A549 (cell line): ENCODE data around the gene NCOA1. TPM values are rescaled to one million over a fixed set of nuclear protein-coding genes. Genes with fewer than 3 reads are reported as not detected.
A peak's percentile ranks its signal among the peaks of the same experiment; 100 is the strongest.
"Not testable (repeated sequence)": the region's sequence is repeated elsewhere in the genome, so short reads cannot be mapped to it uniquely, and the experiment has no call there.

Experiments
- ATAC-seq, 2 experiments: fragments of 200-7000 bp in 1 of 2; fragments of >200 bp in 1 of 2; cut with Nextera tagmentation in 1 of 2; cut with Tn5 transposase in 1 of 2; 3 replicates each; pipeline versions ENCODE4 v1.8.0 to v1.9.1; 2018 to 2020; ENCODE audit warnings: mild to moderate bottlenecking in 1 of 2, moderate library complexity in 1 of 2
- CTCF ChIA-PET: fragments of 300-600 bp; sonication (Branson Sonifier 250); formaldehyde crosslinking; extraction: SDS; loops from one replicate; lab custom pipeline; 2021; ENCODE audit warnings: antibody characterized with exemption, inconsistent platforms; lab: Yijun Ruan, JAX
- POLR2A ChIA-PET: fragments of 350-600 bp; formaldehyde crosslinking; extraction: SDS; loops from one replicate; lab custom pipeline; 2021; ENCODE audit warnings: antibody characterized with exemption, inconsistent platforms; lab: Yijun Ruan, JAX
- DNase-seq, 2 experiments: peaks; one replicate each; pipeline versions ENCODE4 v3.0.0 to v3.0.0-alpha.2; 2011 to 2016; ENCODE audit warnings: low read depth in 1 of 2, low spot score in 1 of 2
- FAIRE-seq: peaks from 2 replicates; lab custom pipeline; 2011; peaks lifted over from hg19 to GRCh38; lab: Jason Lieb, UNC
- H3K27ac ChIP-seq, 2 experiments: fragments of >200 bp; sonication (Bioruptor Twin); formaldehyde crosslinking; 3 replicates each; pipeline ENCODE4 v1.5.1; 2016 to 2017
- H3K4me1 ChIP-seq: fragments of >200 bp; sonication (Bioruptor Twin); formaldehyde crosslinking; 3 replicates; pipeline ENCODE4 v1.6.1; 2016
- H3K4me2 ChIP-seq: fragments of >200 bp; sonication (Bioruptor Twin); formaldehyde crosslinking; 3 replicates; pipeline ENCODE4 v1.6.1; 2016
- H3K4me3 ChIP-seq: fragments of >200 bp; sonication (Bioruptor Twin); formaldehyde crosslinking; 3 replicates; pipeline ENCODE4 v1.5.1; 2016
- H3K9me3 ChIP-seq: fragments of >200 bp; sonication (Bioruptor Twin); formaldehyde crosslinking; 3 replicates; pipeline ENCODE4 v1.6.1; 2016
- CBX2 ChIP-seq: fragments of 200-600 bp; sonication (generic); IDR thresholded peaks from 2 replicates; pipeline ENCODE4 v1.6.1; 2016; ENCODE audit warnings: low read depth, mild to moderate bottlenecking, borderline replicate concordance
- CBX8 ChIP-seq: fragments of 200-600 bp; sonication (generic); IDR thresholded peaks from 2 replicates; pipeline ENCODE4 v1.6.1; 2016
- CEBPB ChIP-seq, 2 experiments: fragments of >200 bp in 1 of 2; sonication (Bioruptor Twin) in 1 of 2; formaldehyde crosslinking in 1 of 2; IDR thresholded peaks; 2 replicates each; pipeline ENCODE4 v1.6.1; 2012 to 2016
- CHD4 ChIP-seq: fragments of 200-600 bp; sonication (generic); IDR thresholded peaks from 2 replicates; pipeline ENCODE4 v1.6.1; 2016; ENCODE audit warnings: antibody characterized with exemption, mild to moderate bottlenecking, borderline replicate concordance
- CTCF ChIP-seq: fragments of >200 bp; sonication (Bioruptor Twin); formaldehyde crosslinking; IDR thresholded peaks from 3 replicates; pipeline ENCODE4 v1.5.1; 2016
- ESRRA ChIP-seq: fragments of 150-350 bp; IDR thresholded peaks from 2 replicates; pipeline ENCODE4 v1.6.1; 2014; ENCODE audit warnings: mild to moderate bottlenecking, low read length, borderline replicate concordance
- FOSB ChIP-seq: fragments of 250-450 bp; sonication (Bioruptor Pico); IDR thresholded peaks from 2 replicates; pipeline ENCODE4 v1.5.0; 2020; ENCODE audit warnings: mild to moderate bottlenecking, moderate library complexity
- HEYL ChIP-seq: fragments of 250-450 bp; sonication (Bioruptor Pico); IDR thresholded peaks from 2 replicates; pipeline ENCODE4 v1.8.0; 2021; ENCODE audit warnings: mild to moderate bottlenecking, moderate library complexity
- HOXA7 ChIP-seq: fragments of 250-450 bp; sonication (Bioruptor Pico); IDR thresholded peaks from 2 replicates; pipeline ENCODE4 v1.5.0; 2020; ENCODE audit warnings: mild to moderate bottlenecking, moderate library complexity
- HOXB5 ChIP-seq: fragments of 250-450 bp; sonication (Bioruptor Pico); IDR thresholded peaks from 2 replicates; pipeline ENCODE4 v1.5.0; 2020; ENCODE audit warnings: mild to moderate bottlenecking, moderate library complexity
- JUN ChIP-seq, 2 experiments: fragments of >200 bp; sonication (Bioruptor Twin); formaldehyde crosslinking; IDR thresholded peaks; 2 replicates in 1 of 2; 3 replicates in 1 of 2; pipeline ENCODE4 v1.6.1; 2016 to 2017
- JUNB ChIP-seq: fragments of >200 bp; sonication (Bioruptor Twin); formaldehyde crosslinking; IDR thresholded peaks from 2 replicates; pipeline ENCODE4 v1.6.1; 2016
- MAZ ChIP-seq: fragments of 150-350 bp; IDR thresholded peaks from 2 replicates; pipeline ENCODE4 v1.6.1; 2014; ENCODE audit warnings: antibody characterized with exemption, low read depth, low read length, borderline replicate concordance
- RNF2 ChIP-seq: fragments of 200-600 bp; sonication (generic); IDR thresholded peaks from 2 replicates; pipeline ENCODE4 v1.6.1; 2016; ENCODE audit warnings: low read depth, mild to moderate bottlenecking, antibody characterized with exemption, moderate library complexity, borderline replicate concordance
- ZC3H11A ChIP-seq: fragments of 450-650 bp; IDR thresholded peaks from 2 replicates; pipeline ENCODE4 v1.6.1; 2014; ENCODE audit warnings: antibody characterized with exemption, mild to moderate bottlenecking
- WGBS: methylation state at CpG from one replicate; pipeline ENCODE4 v1.1.6; 2017; ENCODE audit errors: missing lambda C conversion rate; 5-methylcytosine and 5-hydroxymethylcytosine counted together
- polyA plus RNA-seq, 4 experiments: library from polyadenylated mRNA; depleted of rRNA in 3 of 4; stranded (reverse); fragments of >200 nt; fragmentation: RNase III in 1 of 4; extraction: RNeasy Plus Mini Kit Qiagen cat#74134 plus additional on column Dnase treatment in 1 of 4; gene quantifications; 2 replicates in 3 of 4; 3 replicates in 1 of 4; pipeline ENCODE4 v1.2.3, GENCODE V29; 2011 to 2017
- TF ChIP-seq, protein P1 (sequence below): fragments of >200 bp; sonication (Bioruptor Twin); formaldehyde crosslinking; IDR thresholded peaks from 2 replicates; pipeline ENCODE4 v1.6.1; 2016
- TF ChIP-seq, protein P2 (sequence below): fragments of 200-600 bp; sonication (generic); IDR thresholded peaks from 2 replicates; pipeline ENCODE4 v1.6.1; 2016; ENCODE audit warnings: antibody characterized with exemption, mild to moderate bottlenecking, moderate library complexity

Gene NCOA1
- polyA plus RNA-seq, 2 of the 4 experiments (the other 2 are of a cell fraction): 7.6 to 29.9 TPM

- CTCF ChIA-PET: interaction anchor here (1.2 to 2.2 kb wide), 2 partner anchors 9 to 12 kb away, joined by 3 to 6 read pairs; no protein-coding TSS in a partner anchor
- FAIRE-seq: no peak
- no peaks in the 10 kb centered on the region for H3K4me1 ChIP-seq
- no peaks in the 10 kb centered on the region for H3K9me3 ChIP-seq
- POLR2A ChIA-PET: interaction anchor here (0.6 kb wide), 1 partner anchor 10 kb away, joined by 3 read pairs; no protein-coding TSS in a partner anchor
- H3K4me2 ChIP-seq: no peak overlapping the region
- TF ChIP-seq CBX8 (no peak), HOXB5 (CRISPR knock-in tag) (no peak), FOSB (CRISPR knock-in tag) (no peak), HOXA7 (CRISPR knock-in tag) (no peak), HEYL (CRISPR knock-in tag) (no peak), CEBPB (IDR thresholded peaks at IDR 0.05) (no peak), CBX2 (no peak), MAZ (no peak), CTCF (no peak), JUN (IDR thresholded peaks at IDR 0.05) (no peak), ZC3H11A (no peak), ESRRA (no peak), CHD4 (no peak), RNF2 (no peak), JUNB (no peak)
- TF ChIP-seq, protein P1, sequence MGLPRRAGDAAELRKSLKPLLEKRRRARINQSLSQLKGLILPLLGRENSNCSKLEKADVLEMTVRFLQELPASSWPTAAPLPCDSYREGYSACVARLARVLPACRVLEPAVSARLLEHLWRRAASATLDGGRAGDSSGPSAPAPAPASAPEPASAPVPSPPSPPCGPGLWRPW: no peak
- TF ChIP-seq, protein P2, sequence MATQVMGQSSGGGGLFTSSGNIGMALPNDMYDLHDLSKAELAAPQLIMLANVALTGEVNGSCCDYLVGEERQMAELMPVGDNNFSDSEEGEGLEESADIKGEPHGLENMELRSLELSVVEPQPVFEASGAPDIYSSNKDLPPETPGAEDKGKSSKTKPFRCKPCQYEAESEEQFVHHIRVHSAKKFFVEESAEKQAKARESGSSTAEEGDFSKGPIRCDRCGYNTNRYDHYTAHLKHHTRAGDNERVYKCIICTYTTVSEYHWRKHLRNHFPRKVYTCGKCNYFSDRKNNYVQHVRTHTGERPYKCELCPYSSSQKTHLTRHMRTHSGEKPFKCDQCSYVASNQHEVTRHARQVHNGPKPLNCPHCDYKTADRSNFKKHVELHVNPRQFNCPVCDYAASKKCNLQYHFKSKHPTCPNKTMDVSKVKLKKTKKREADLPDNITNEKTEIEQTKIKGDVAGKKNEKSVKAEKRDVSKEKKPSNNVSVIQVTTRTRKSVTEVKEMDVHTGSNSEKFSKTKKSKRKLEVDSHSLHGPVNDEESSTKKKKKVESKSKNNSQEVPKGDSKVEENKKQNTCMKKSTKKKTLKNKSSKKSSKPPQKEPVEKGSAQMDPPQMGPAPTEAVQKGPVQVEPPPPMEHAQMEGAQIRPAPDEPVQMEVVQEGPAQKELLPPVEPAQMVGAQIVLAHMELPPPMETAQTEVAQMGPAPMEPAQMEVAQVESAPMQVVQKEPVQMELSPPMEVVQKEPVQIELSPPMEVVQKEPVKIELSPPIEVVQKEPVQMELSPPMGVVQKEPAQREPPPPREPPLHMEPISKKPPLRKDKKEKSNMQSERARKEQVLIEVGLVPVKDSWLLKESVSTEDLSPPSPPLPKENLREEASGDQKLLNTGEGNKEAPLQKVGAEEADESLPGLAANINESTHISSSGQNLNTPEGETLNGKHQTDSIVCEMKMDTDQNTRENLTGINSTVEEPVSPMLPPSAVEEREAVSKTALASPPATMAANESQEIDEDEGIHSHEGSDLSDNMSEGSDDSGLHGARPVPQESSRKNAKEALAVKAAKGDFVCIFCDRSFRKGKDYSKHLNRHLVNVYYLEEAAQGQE: no peak
- TF ChIP-seq, all 56 proteins: peak for 0
- DNase-seq: no peak
- H3K27ac ChIP-seq: no peak overlapping the region
- no peak overlapping the region for H3K4me3 ChIP-seq
- ATAC-seq: 0 out of 6 replicates have a peak, but pooled peaks of 1 of the 2 experiments have one; percentile 24
- WGBS: 65% methylated on average over 7 of the region's 7 CpGs
Observed at GRCh38 chr2:24466871-24467870, 23.9 kb upstream of the NCOA1 start.

GRCh38 chr2:24468453-24468852 is 22.6 kb upstream of the NCOA1 start:
- FAIRE-seq, ATAC-seq, H3K4me3 ChIP-seq, DNase-seq, H3K4me1 ChIP-seq, POLR2A ChIA-PET, H3K9me3 ChIP-seq, H3K27ac ChIP-seq, H3K4me2 ChIP-seq: not testable (repeated sequence)
- WGBS: 20% methylated on average over 1 of the region's 1 CpG
- CTCF ChIA-PET: interaction anchor here (0.5 to 2.2 kb wide), 5 partner anchors 11 to 760 kb away, joined by 3 to 6 read pairs (median 3); no protein-coding TSS in a partner anchor
